Measurements from ENCODE around the gene MPP2.
A peak's percentile ranks its signal among the peaks of the same experiment; 100 is the strongest.

Gene MPP2

GRCh38 chr17:43935926-43936261, 28.6 kb upstream of the MPP2 start:
- Histone ChIP-seq H3K79me1 (ENCODE audit: low read length) (no peaks in the 10 kb centered on the region), H3K4me1 (ENCODE audit: control insufficient read depth, low read depth, low read length) (no peaks in the 10 kb centered on the region), H3K79me2 (ENCODE audit: control insufficient read depth, insufficient read depth, low read length) (no peaks in the 10 kb centered on the region), H2AK5ac (ENCODE audit: low read length) (no peak overlapping the region), H3K27me3 (ENCODE audit: insufficient read depth, low read length, poor library complexity) (no peaks in the 10 kb centered on the region), H2BK5ac (ENCODE audit: low read length) (no peak overlapping the region), H3K27ac (ENCODE audit: low read depth, low read length) (no peak overlapping the region), H3K56ac (ENCODE audit: low read length) (peak overlapping the region; percentile 25), H2BK15ac (replicated peaks; ENCODE audit: low read depth) (no peak overlapping the region), H3K9ac (ENCODE audit: low read length) (no peak overlapping the region), H4K8ac (ENCODE audit: low read depth, low read length) (no peak overlapping the region), H4K5ac (ENCODE audit: low read length) (no peak overlapping the region), H3K36me3 (ENCODE audit: control insufficient read depth, insufficient read depth, low read length) (no peaks in the 10 kb centered on the region), H3K4me3 (ENCODE audit: low read length) (no peak overlapping the region), H3K23ac (ENCODE audit: low read length) (no peak overlapping the region), H3K4me2 (ENCODE audit: low read length) (no peak overlapping the region), H3K18ac (ENCODE audit: low read length) (no peak overlapping the region), H2BK120ac (ENCODE audit: low read depth, low read length) (no peak overlapping the region), H3K4ac (ENCODE audit: low read depth, low read length) (no peak overlapping the region)
- WGBS (ENCODE audit: extremely low coverage, insufficient coverage, low lambda C conversion rate) = no CpG with 5 or more reads among the region's 6 CpGs
- DNase-seq = no peak

- Histone ChIP-seq H3K27me3 (ENCODE audit: insufficient read depth, low read length, poor library complexity) (no peaks in the 10 kb centered on the region), H3K9ac (ENCODE audit: low read length) (no peak overlapping the region), H3K36me3 (ENCODE audit: control insufficient read depth, insufficient read depth, low read length) (no peaks in the 10 kb centered on the region), H2BK120ac (ENCODE audit: low read depth, low read length) (no peak overlapping the region), H3K4ac (ENCODE audit: low read depth, low read length) (no peak overlapping the region), H3K79me2 (ENCODE audit: control insufficient read depth, insufficient read depth, low read length) (no peaks in the 10 kb centered on the region), H4K5ac (ENCODE audit: low read length) (no peak overlapping the region), H3K23ac (ENCODE audit: low read length) (no peak overlapping the region), H2AK5ac (ENCODE audit: low read length) (no peak overlapping the region), H3K4me2 (ENCODE audit: low read length) (no peak overlapping the region), H3K18ac (ENCODE audit: low read length) (no peak overlapping the region), H3K27ac (ENCODE audit: low read depth, low read length) (no peak overlapping the region), H2BK5ac (ENCODE audit: low read length) (no peak overlapping the region), H3K4me1 (ENCODE audit: control insufficient read depth, low read depth, low read length) (no peaks in the 10 kb centered on the region), H3K56ac (ENCODE audit: low read length) (peak overlapping the region; percentile 25), H4K8ac (ENCODE audit: low read depth, low read length) (no peak overlapping the region), H3K79me1 (ENCODE audit: low read length) (no peaks in the 10 kb centered on the region), H2BK15ac (replicated peaks; ENCODE audit: low read depth) (no peak overlapping the region), H3K4me3 (ENCODE audit: low read length) (no peak overlapping the region)
- DNase-seq = no peak
- no CpG with 5 or more reads among the region's 5 CpGs for WGBS (ENCODE audit: extremely low coverage, insufficient coverage, low lambda C conversion rate)
These were observed 28.0 kb upstream of the MPP2 start for GRCh38 chr17:43935204-43935925.

GRCh38 chr17:43932923-43933322, 25.6 kb upstream of the MPP2 start:
- Histone ChIP-seq H4K8ac (ENCODE audit: low read depth, low read length) (no peak overlapping the region), H3K4me1 (ENCODE audit: control insufficient read depth, low read depth, low read length) (no peaks in the 10 kb centered on the region), H3K56ac (ENCODE audit: low read length) (no peak overlapping the region), H3K18ac (ENCODE audit: low read length) (no peak overlapping the region), H2AK5ac (ENCODE audit: low read length) (no peak overlapping the region), H3K79me2 (ENCODE audit: control insufficient read depth, insufficient read depth, low read length) (no peaks in the 10 kb centered on the region), H3K23ac (ENCODE audit: low read length) (no peak overlapping the region), H3K27ac (ENCODE audit: low read depth, low read length) (no peak overlapping the region), H2BK15ac (replicated peaks; ENCODE audit: low read depth) (no peak overlapping the region), H3K79me1 (ENCODE audit: low read length) (no peaks in the 10 kb centered on the region), H3K4me2 (ENCODE audit: low read length) (no peak overlapping the region), H2BK120ac (ENCODE audit: low read depth, low read length) (no peak overlapping the region), H2BK5ac (ENCODE audit: low read length) (no peak overlapping the region), H3K9ac (ENCODE audit: low read length) (no peak overlapping the region), H4K5ac (ENCODE audit: low read length) (no peak overlapping the region), H3K27me3 (ENCODE audit: insufficient read depth, low read length, poor library complexity) (no peaks in the 10 kb centered on the region), H3K4me3 (ENCODE audit: low read length) (no peak overlapping the region), H3K36me3 (ENCODE audit: control insufficient read depth, insufficient read depth, low read length) (no peaks in the 10 kb centered on the region), H3K4ac (ENCODE audit: low read depth, low read length) (no peak overlapping the region)
- no peak for DNase-seq
- no CpG with 5 or more reads among the region's 4 CpGs for WGBS (ENCODE audit: extremely low coverage, insufficient coverage, low lambda C conversion rate)

GRCh38 chr17:43932357-43932756, 25.0 kb upstream of the MPP2 start:
- H3K79me1 ChIP-seq (ENCODE audit: low read length) = no peaks in the 10 kb centered on the region
- H2AK5ac ChIP-seq (ENCODE audit: low read length) = no peak overlapping the region
- no CpG with 5 or more reads among the region's 10 CpGs for WGBS (ENCODE audit: extremely low coverage, insufficient coverage, low lambda C conversion rate)
- no peak overlapping the region for H3K56ac ChIP-seq (ENCODE audit: low read length)
- no peak overlapping the region for H3K23ac ChIP-seq (ENCODE audit: low read length)
- H3K27me3 ChIP-seq (ENCODE audit: insufficient read depth, low read length, poor library complexity) = no peaks in the 10 kb centered on the region
- no peak overlapping the region for H3K18ac ChIP-seq (ENCODE audit: low read length)
- H4K8ac ChIP-seq (ENCODE audit: low read depth, low read length) = no peak overlapping the region
- no peak overlapping the region for H3K4me3 ChIP-seq (ENCODE audit: low read length)
- no peak for DNase-seq
- no peaks in the 10 kb centered on the region for H3K79me2 ChIP-seq (ENCODE audit: control insufficient read depth, insufficient read depth, low read length)
- H3K4me2 ChIP-seq (ENCODE audit: low read length) = no peak overlapping the region
- no peak overlapping the region for H2BK120ac ChIP-seq (ENCODE audit: low read depth, low read length)
- no peak overlapping the region for H3K27ac ChIP-seq (ENCODE audit: low read depth, low read length)
- no peaks in the 10 kb centered on the region for H3K4me1 ChIP-seq (ENCODE audit: control insufficient read depth, low read depth, low read length)
- H2BK15ac ChIP-seq (replicated peaks; ENCODE audit: low read depth) = no peak overlapping the region
- no peak overlapping the region for H4K5ac ChIP-seq (ENCODE audit: low read length)
- H3K4ac ChIP-seq (ENCODE audit: low read depth, low read length) = no peak overlapping the region
- H3K36me3 ChIP-seq (ENCODE audit: control insufficient read depth, insufficient read depth, low read length) = no peaks in the 10 kb centered on the region
- no peak overlapping the region for H2BK5ac ChIP-seq (ENCODE audit: low read length)
- H3K9ac ChIP-seq (ENCODE audit: low read length) = no peak overlapping the region

- H3K56ac ChIP-seq (ENCODE audit: low read length) = no peak overlapping the region
- DNase-seq = no peak
- H3K4me3 ChIP-seq (ENCODE audit: low read length) = no peak overlapping the region
- no peak overlapping the region for H3K27ac ChIP-seq (ENCODE audit: low read depth, low read length)
- H3K79me2 ChIP-seq (ENCODE audit: control insufficient read depth, insufficient read depth, low read length) = no peaks in the 10 kb centered on the region
- H3K9ac ChIP-seq (ENCODE audit: low read length) = no peak overlapping the region
- no peak overlapping the region for H2BK15ac ChIP-seq (replicated peaks; ENCODE audit: low read depth)
- no peaks in the 10 kb centered on the region for H3K36me3 ChIP-seq (ENCODE audit: control insufficient read depth, insufficient read depth, low read length)
- no peaks in the 10 kb centered on the region for H3K79me1 ChIP-seq (ENCODE audit: low read length)
- H4K8ac ChIP-seq (ENCODE audit: low read depth, low read length) = no peak overlapping the region
- H3K4me1 ChIP-seq (ENCODE audit: control insufficient read depth, low read depth, low read length) = no peaks in the 10 kb centered on the region
- no peak overlapping the region for H3K18ac ChIP-seq (ENCODE audit: low read length)
- no CpG with 5 or more reads among the region's 5 CpGs for WGBS (ENCODE audit: extremely low coverage, insufficient coverage, low lambda C conversion rate)
- no peak overlapping the region for H2AK5ac ChIP-seq (ENCODE audit: low read length)
- H3K4ac ChIP-seq (ENCODE audit: low read depth, low read length) = no peak overlapping the region
- no peak overlapping the region for H2BK120ac ChIP-seq (ENCODE audit: low read depth, low read length)
- no peak overlapping the region for H4K5ac ChIP-seq (ENCODE audit: low read length)
- no peak overlapping the region for H3K4me2 ChIP-seq (ENCODE audit: low read length)
- no peak overlapping the region for H3K23ac ChIP-seq (ENCODE audit: low read length)
- no peak overlapping the region for H2BK5ac ChIP-seq (ENCODE audit: low read length)
- peaks cover 5% of the 10 kb centered on the region for H3K27me3 ChIP-seq (ENCODE audit: insufficient read depth, low read length, poor library complexity)
These were observed 23.8 kb upstream of the MPP2 start for GRCh38 chr17:43931062-43931571.

GRCh38 chr17:43928609-43929008, 21.3 kb upstream of the MPP2 start:
- DNase-seq = no peak
- Histone ChIP-seq H4K8ac (ENCODE audit: low read depth, low read length) (no peak overlapping the region), H2BK120ac (ENCODE audit: low read depth, low read length) (no peak overlapping the region), H3K18ac (ENCODE audit: low read length) (no peak overlapping the region), H3K79me1 (ENCODE audit: low read length) (no peaks in the 10 kb centered on the region), H2AK5ac (ENCODE audit: low read length) (no peak overlapping the region), H3K4me1 (ENCODE audit: control insufficient read depth, low read depth, low read length) (no peaks in the 10 kb centered on the region), H3K27ac (ENCODE audit: low read depth, low read length) (no peak overlapping the region), H3K27me3 (ENCODE audit: insufficient read depth, low read length, poor library complexity) (peaks cover 5% of the 10 kb centered on the region), H3K23ac (ENCODE audit: low read length) (no peak overlapping the region), H3K36me3 (ENCODE audit: control insufficient read depth, insufficient read depth, low read length) (no peaks in the 10 kb centered on the region), H3K4me3 (ENCODE audit: low read length) (no peak overlapping the region), H2BK15ac (replicated peaks; ENCODE audit: low read depth) (no peak overlapping the region), H3K56ac (ENCODE audit: low read length) (no peak overlapping the region), H2BK5ac (ENCODE audit: low read length) (no peak overlapping the region), H3K4me2 (ENCODE audit: low read length) (no peak overlapping the region), H4K5ac (ENCODE audit: low read length) (no peak overlapping the region), H3K9ac (ENCODE audit: low read length) (no peak overlapping the region), H3K4ac (ENCODE audit: low read depth, low read length) (no peak overlapping the region), H3K79me2 (ENCODE audit: control insufficient read depth, insufficient read depth, low read length) (no peaks in the 10 kb centered on the region)
- WGBS (ENCODE audit: extremely low coverage, insufficient coverage, low lambda C conversion rate) = no CpG with 5 or more reads among the region's 1 CpG
